HG02763 (cell line): ENCODE results near the gene EEFSEC.

Source experiments
- ATAC-seq: cut with Tn5 transposase; IDR thresholded peaks from one replicate; pipeline ENCODE4 v1.9.1; 2021; ENCODE audit warnings: mild to moderate bottlenecking, moderate library complexity; ENCODE audit not compliant: unreplicated experiment

EEFSEC gene

DNA sequence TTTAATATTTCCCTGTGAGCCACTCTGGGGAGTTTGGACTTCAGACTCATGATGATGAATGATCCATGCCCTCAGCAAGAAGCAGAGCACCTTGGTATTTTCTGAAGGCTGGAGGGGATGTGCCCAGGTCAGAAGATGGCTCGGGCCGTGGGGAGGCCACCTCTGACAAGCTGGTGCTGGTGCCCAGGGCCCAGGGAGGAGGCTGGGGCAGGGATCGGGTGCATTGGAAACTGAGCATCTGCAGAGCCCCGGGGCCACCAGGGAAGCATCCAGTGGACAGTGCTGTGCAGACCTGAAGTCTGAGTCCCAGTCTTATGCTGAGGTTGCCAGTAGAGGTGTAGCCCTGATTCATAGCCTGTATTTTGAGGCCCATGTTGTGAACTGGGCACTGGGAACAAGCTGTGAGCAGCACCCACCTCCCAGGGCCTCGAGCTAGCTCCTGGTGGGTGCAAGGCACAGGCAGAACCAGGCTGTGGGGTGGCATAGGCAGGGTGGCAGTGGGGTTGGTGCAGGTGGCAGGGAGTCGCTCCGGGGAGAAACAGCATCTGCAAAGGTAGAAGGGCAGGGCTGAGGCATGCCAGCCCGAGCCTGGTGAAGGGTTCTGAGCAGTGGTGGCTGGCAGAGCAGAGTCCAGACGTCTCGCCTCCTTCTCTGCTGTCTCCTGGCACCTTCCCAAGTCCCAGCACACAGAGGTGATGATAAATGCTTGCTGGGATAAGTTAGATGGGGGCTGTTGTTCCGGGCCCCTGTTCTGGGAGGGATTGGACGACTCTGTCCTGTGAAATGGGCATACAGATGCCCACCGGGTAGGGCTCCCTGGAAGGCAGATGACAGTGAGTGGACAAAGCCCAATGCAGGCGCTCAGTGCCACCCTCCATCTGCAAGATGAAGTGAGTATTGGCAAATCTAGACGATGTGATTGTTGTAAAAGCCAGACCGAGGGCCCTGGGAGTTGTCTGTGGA, 302.8 kb downstream of the EEFSEC start:
- no peak for ATAC-seq

- no peak for ATAC-seq
Measured at GRCh38 chr3:128456776-128457715, 303.8 kb downstream of the EEFSEC start.

- no peak for ATAC-seq
Measured at GRCh38 chr3:128457937-128458336, 304.7 kb downstream of the EEFSEC start.
